Measurements from ENCODE around the gene DMD.

GRCh38 chrX:33183361-33183760, 28.0 kb downstream of the DMD start:
- TF ChIP-seq EZH2 (IDR thresholded peaks at IDR 0.05; ENCODE audit: insufficient read depth, poor library complexity, severe bottlenecking) (no peak), EZH2phosphoT487 (IDR thresholded peaks at IDR 0.05; ENCODE audit: insufficient read depth, low read depth) (no peak)

All from GM23248 (cell line).